ENCODE results near the gene OR51B2. TPM values are rescaled to one million over a fixed set of nuclear protein-coding genes. Genes with fewer than 3 reads are reported as not detected.

Gene OR51B2
- total and polyA plus RNA-seq, 10 of the 15 experiments (the other 5 are each of a cell fraction or from before 2014, with no cell fraction given), result 0.29 TPM; not detected in 9

Small RNA genes lying within 50 kb of the gene (small RNA-seq; reads per million reads assigned to genes)
- not detected for gene AC104389.3

Other genes starting within 250 kb of the OR51B2 start
Only the 7 nearest of the 19 such genes appear.
- gene HBG1, start 74.4 kb downstream of the OR51B2 start, total RNA-seq (2014; rRNA removed), result 1.1 TPM in 1 of 2 replicates, not detected in the other
- not detected in 2 replicates for gene HBG1, start 74.4 kb downstream of the OR51B2 start, total RNA-seq (2014; rRNA removed; fragmentation: Illumina TruSeq; extraction: Trizol)
- gene HBG1, start 74.4 kb downstream of the OR51B2 start, total RNA-seq (2021), result 1.9 and 2.2 TPM in 2 replicates
- 0.49 and 1.0 TPM in 2 replicates for gene HBG1, start 74.4 kb downstream of the OR51B2 start, polyA plus RNA-seq (2011; rRNA removed)
- gene HBG1, start 74.4 kb downstream of the OR51B2 start, polyA plus RNA-seq (2014; fragmentation: Illumina TruSeq; extraction: Trizol), result not detected in 2 replicates
- gene HBG1, start 74.4 kb downstream of the OR51B2 start, polyA plus RNA-seq (2014; fragmentation: Nextera tagmentation; extraction: Ambion mirVana), result 1 to 10 TPM in 1 of 2 experiments, under 1 TPM in 1; 0.84 to 1.9 TPM
- 2.3 TPM in 1 of 2 replicates, not detected in the other for gene HBG1, start 74.4 kb downstream of the OR51B2 start, polyA plus RNA-seq (2014; rRNA removed)
- not detected for gene HBG1, start 74.4 kb downstream of the OR51B2 start, polyA plus RNA-seq (2016; fragmentation: Nextera tagmentation; extraction: Ambion mirVana)
- gene HBG2, start 69.5 kb downstream of the OR51B2 start, total RNA-seq (2014; rRNA removed), result not detected in 2 replicates
- gene HBG2, start 69.5 kb downstream of the OR51B2 start, total RNA-seq (2014; rRNA removed; fragmentation: Illumina TruSeq; extraction: Trizol), result not detected in 2 replicates
- 4.5 and 8.3 TPM in 2 replicates for gene HBG2, start 69.5 kb downstream of the OR51B2 start, total RNA-seq (2021)
- 1.4 and 2.2 TPM in 2 replicates for gene HBG2, start 69.5 kb downstream of the OR51B2 start, polyA plus RNA-seq (2011; rRNA removed)
- not detected in 2 replicates for gene HBG2, start 69.5 kb downstream of the OR51B2 start, polyA plus RNA-seq (2014; fragmentation: Illumina TruSeq; extraction: Trizol)
- 1 to 10 TPM; 2.9 to 7.2 TPM for gene HBG2, start 69.5 kb downstream of the OR51B2 start, polyA plus RNA-seq (2014; fragmentation: Nextera tagmentation; extraction: Ambion mirVana)
- gene HBG2, start 69.5 kb downstream of the OR51B2 start, polyA plus RNA-seq (2014; rRNA removed), result 0.25 and 1.1 TPM in 2 replicates
- gene HBG2, start 69.5 kb downstream of the OR51B2 start, polyA plus RNA-seq (2016; fragmentation: Nextera tagmentation; extraction: Ambion mirVana), result not detected
- gene HBE1, start 54.4 kb downstream of the OR51B2 start, total RNA-seq (2014; rRNA removed), result 0.33 TPM in 1 of 2 replicates, not detected in the other
- not detected in 2 replicates for gene HBE1, start 54.4 kb downstream of the OR51B2 start, total RNA-seq (2014; rRNA removed; fragmentation: Illumina TruSeq; extraction: Trizol)
- 0.82 and 2.7 TPM in 2 replicates for gene HBE1, start 54.4 kb downstream of the OR51B2 start, total RNA-seq (2021)
- gene HBE1, start 54.4 kb downstream of the OR51B2 start, polyA plus RNA-seq (2011; rRNA removed), result 1.9 and 2.3 TPM in 2 replicates
- not detected in 2 replicates for gene HBE1, start 54.4 kb downstream of the OR51B2 start, polyA plus RNA-seq (2014; fragmentation: Illumina TruSeq; extraction: Trizol)
- under 1 TPM; 0.13 to 0.62 TPM for gene HBE1, start 54.4 kb downstream of the OR51B2 start, polyA plus RNA-seq (2014; fragmentation: Nextera tagmentation; extraction: Ambion mirVana)
- gene HBE1, start 54.4 kb downstream of the OR51B2 start, polyA plus RNA-seq (2014; rRNA removed), result 0.59 TPM in 1 of 2 replicates, not detected in the other
- gene HBE1, start 54.4 kb downstream of the OR51B2 start, polyA plus RNA-seq (2016; fragmentation: Nextera tagmentation; extraction: Ambion mirVana), result not detected
- gene OR51B4, start 22.4 kb downstream of the OR51B2 start, total RNA-seq (2014; rRNA removed), result not detected in 2 replicates
- not detected in 2 replicates for gene OR51B4, start 22.4 kb downstream of the OR51B2 start, total RNA-seq (2014; rRNA removed; fragmentation: Illumina TruSeq; extraction: Trizol)
- 0.23 TPM in 1 of 2 replicates, not detected in the other for gene OR51B4, start 22.4 kb downstream of the OR51B2 start, total RNA-seq (2021)
- gene OR51B4, start 22.4 kb downstream of the OR51B2 start, polyA plus RNA-seq (2011; rRNA removed), result 1.1 and 2.1 TPM in 2 replicates
- gene OR51B4, start 22.4 kb downstream of the OR51B2 start, polyA plus RNA-seq (2014; fragmentation: Illumina TruSeq; extraction: Trizol), result not detected in 2 replicates
- not detected for gene OR51B4, start 22.4 kb downstream of the OR51B2 start, polyA plus RNA-seq (2014; fragmentation: Nextera tagmentation; extraction: Ambion mirVana)
- gene OR51B4, start 22.4 kb downstream of the OR51B2 start, polyA plus RNA-seq (2014; rRNA removed), result not detected in 2 replicates
- gene OR51B4, start 22.4 kb downstream of the OR51B2 start, polyA plus RNA-seq (2016; fragmentation: Nextera tagmentation; extraction: Ambion mirVana), result not detected
- 0.17 TPM in 1 of 2 replicates, not detected in the other for gene OR51B5, start 19.2 kb upstream of the OR51B2 start, total RNA-seq (2014; rRNA removed)
- not detected in 2 replicates for gene OR51B5, start 19.2 kb upstream of the OR51B2 start, total RNA-seq (2014; rRNA removed; fragmentation: Illumina TruSeq; extraction: Trizol)
- gene OR51B5, start 19.2 kb upstream of the OR51B2 start, total RNA-seq (2021), result 0.18 TPM in 1 of 2 replicates, not detected in the other
- 2.1 and 2.5 TPM in 2 replicates for gene OR51B5, start 19.2 kb upstream of the OR51B2 start, polyA plus RNA-seq (2011; rRNA removed)
- not detected in 2 replicates for gene OR51B5, start 19.2 kb upstream of the OR51B2 start, polyA plus RNA-seq (2014; fragmentation: Illumina TruSeq; extraction: Trizol)
- under 1 TPM in 1 of 2 experiments, not detected in 1; 0.04 TPM for gene OR51B5, start 19.2 kb upstream of the OR51B2 start, polyA plus RNA-seq (2014; fragmentation: Nextera tagmentation; extraction: Ambion mirVana)
- gene OR51B5, start 19.2 kb upstream of the OR51B2 start, polyA plus RNA-seq (2014; rRNA removed), result not detected in 2 replicates
- gene OR51B5, start 19.2 kb upstream of the OR51B2 start, polyA plus RNA-seq (2016; fragmentation: Nextera tagmentation; extraction: Ambion mirVana), result not detected
- gene OR51B6, start 27.2 kb upstream of the OR51B2 start, total RNA-seq (2014; rRNA removed), result 0.17 TPM in 1 of 2 replicates, not detected in the other
- not detected in 2 replicates for gene OR51B6, start 27.2 kb upstream of the OR51B2 start, total RNA-seq (2014; rRNA removed; fragmentation: Illumina TruSeq; extraction: Trizol)
- gene OR51B6, start 27.2 kb upstream of the OR51B2 start, total RNA-seq (2021), result not detected in 2 replicates
- not detected in 2 replicates for gene OR51B6, start 27.2 kb upstream of the OR51B2 start, polyA plus RNA-seq (2011; rRNA removed)
- not detected in 2 replicates for gene OR51B6, start 27.2 kb upstream of the OR51B2 start, polyA plus RNA-seq (2014; fragmentation: Illumina TruSeq; extraction: Trizol)
- gene OR51B6, start 27.2 kb upstream of the OR51B2 start, polyA plus RNA-seq (2014; fragmentation: Nextera tagmentation; extraction: Ambion mirVana), result not detected
- not detected in 2 replicates for gene OR51B6, start 27.2 kb upstream of the OR51B2 start, polyA plus RNA-seq (2014; rRNA removed)
- gene OR51B6, start 27.2 kb upstream of the OR51B2 start, polyA plus RNA-seq (2016; fragmentation: Nextera tagmentation; extraction: Ambion mirVana), result not detected
- gene OR51M1, start 59.5 kb upstream of the OR51B2 start, total RNA-seq (2014; rRNA removed), result not detected in 2 replicates
- not detected in 2 replicates for gene OR51M1, start 59.5 kb upstream of the OR51B2 start, total RNA-seq (2014; rRNA removed; fragmentation: Illumina TruSeq; extraction: Trizol)
- gene OR51M1, start 59.5 kb upstream of the OR51B2 start, total RNA-seq (2021), result not detected in 2 replicates
- not detected in 2 replicates for gene OR51M1, start 59.5 kb upstream of the OR51B2 start, polyA plus RNA-seq (2011; rRNA removed)
- gene OR51M1, start 59.5 kb upstream of the OR51B2 start, polyA plus RNA-seq (2014; fragmentation: Illumina TruSeq; extraction: Trizol), result 0.06 TPM in 1 of 2 replicates, not detected in the other
- not detected for gene OR51M1, start 59.5 kb upstream of the OR51B2 start, polyA plus RNA-seq (2014; fragmentation: Nextera tagmentation; extraction: Ambion mirVana)
- gene OR51M1, start 59.5 kb upstream of the OR51B2 start, polyA plus RNA-seq (2014; rRNA removed), result not detected in 2 replicates
- not detected for gene OR51M1, start 59.5 kb upstream of the OR51B2 start, polyA plus RNA-seq (2016; fragmentation: Nextera tagmentation; extraction: Ambion mirVana)

All from GM12878 (cell line).